ENCODE measurements around the gene HIPK2. TPM values are rescaled to one million over a fixed set of nuclear protein-coding genes. Genes with fewer than 3 reads are reported as not detected.

Gene HIPK2
- total RNA-seq, 4 donors from 2014 or later, result 17.9 to 35.9 (median 22.4) TPM

GRCh38 chr7:139721417-139721816, 56.4 kb downstream of the HIPK2 start:
- Histone ChIP-seq H3K4me3 (no peak overlapping the region), H3K27ac (no peak overlapping the region), H3K27me3 (no peaks in the 10 kb centered on the region), H3K36me3 (peaks cover 0 to 7% of the 10 kb centered on the region in 2 donors), H3K9me3 (no peaks in the 10 kb centered on the region), H3K4me1 (peaks cover 9 to 32% (median 14%) of the 10 kb centered on the region in 3 donors)
- 86 to 88% methylated on average over 1 to 3 of the region's 4 CpGs for WGBS, 2 donors (ENCODE audit: low coverage in 1 of 2)
- ATAC-seq, result no peak
- TF ChIP-seq EP300 (IDR thresholded peaks at IDR 0.05), result no peak
- TF ChIP-seq POLR2AphosphoS5 (IDR thresholded peaks at IDR 0.05), result no peak
- no peak for TF ChIP-seq POLR2A (IDR thresholded peaks at IDR 0.05)
- no peak for TF ChIP-seq CTCF (IDR thresholded peaks at IDR 0.05)

- H3K36me3 ChIP-seq, result peaks cover 0 to 14% of the 10 kb centered on the region in 2 donors
- peaks cover 9 to 32% (median 14%) of the 10 kb centered on the region in 3 donors for H3K4me1 ChIP-seq
- TF ChIP-seq POLR2A (IDR thresholded peaks at IDR 0.05) (no peak), CTCF (IDR thresholded peaks at IDR 0.05) (no peak), POLR2AphosphoS5 (IDR thresholded peaks at IDR 0.05) (no peak), EP300 (IDR thresholded peaks at IDR 0.05) (no peak)
- peak; percentile 28 for ATAC-seq
- WGBS, 2 donors (ENCODE audit: low coverage in 1 of 2), result 58 to 69% methylated on average over 12 of the region's 12 CpGs
- H3K27me3 ChIP-seq, result no peaks in the 10 kb centered on the region
- no peaks in the 10 kb centered on the region for H3K9me3 ChIP-seq
- H3K4me3 ChIP-seq, result no peak overlapping the region
- H3K27ac ChIP-seq, result peak overlapping the region in 1 of 4 donors; percentile 28
These were observed 57.0 kb downstream of the HIPK2 start for GRCh38 chr7:139720705-139721231.

GRCh38 chr7:139720186-139720585, 57.6 kb downstream of the HIPK2 start:
- Histone ChIP-seq H3K4me1 (peaks cover 9 to 32% (median 14%) of the 10 kb centered on the region in 3 donors), H3K27ac (no peak overlapping the region), H3K27me3 (no peaks in the 10 kb centered on the region), H3K4me3 (no peak overlapping the region), H3K36me3 (peaks cover 0 to 19% of the 10 kb centered on the region in 2 donors), H3K9me3 (no peaks in the 10 kb centered on the region)
- 82 to 95% methylated on average over 6 of the region's 6 CpGs for WGBS, 2 donors (ENCODE audit: low coverage in 1 of 2)
- TF ChIP-seq POLR2A (IDR thresholded peaks at IDR 0.05), result no peak
- TF ChIP-seq EP300 (IDR thresholded peaks at IDR 0.05), result no peak
- TF ChIP-seq POLR2AphosphoS5 (IDR thresholded peaks at IDR 0.05), result no peak
- no peak for TF ChIP-seq CTCF (IDR thresholded peaks at IDR 0.05)
- no peak for ATAC-seq

- Histone ChIP-seq H3K27me3 (no peaks in the 10 kb centered on the region), H3K4me3 (no peak overlapping the region), H3K36me3 (peaks cover 0 to 33% of the 10 kb centered on the region in 2 donors), H3K27ac (no peak overlapping the region), H3K4me1 (peaks cover 9 to 32% (median 14%) of the 10 kb centered on the region in 3 donors), H3K9me3 (no peaks in the 10 kb centered on the region)
- ATAC-seq, result no peak
- 89 to 97% methylated on average over 5 to 9 of the region's 9 CpGs for WGBS, 2 donors (ENCODE audit: low coverage in 1 of 2)
- TF ChIP-seq EP300 (IDR thresholded peaks at IDR 0.05), result no peak
- TF ChIP-seq POLR2A (IDR thresholded peaks at IDR 0.05), result no peak
- TF ChIP-seq CTCF (IDR thresholded peaks at IDR 0.05), result no peak
- TF ChIP-seq POLR2AphosphoS5 (IDR thresholded peaks at IDR 0.05), result no peak
These were observed 58.9 kb downstream of the HIPK2 start for GRCh38 chr7:139718859-139719258.

- Histone ChIP-seq H3K9me3 (no peaks in the 10 kb centered on the region), H3K4me3 (no peak overlapping the region), H3K27me3 (no peaks in the 10 kb centered on the region), H3K27ac (no peak overlapping the region), H3K4me1 (peaks cover 9 to 30% (median 14%) of the 10 kb centered on the region in 3 donors), H3K36me3 (peaks cover 0 to 40% of the 10 kb centered on the region in 2 donors)
- TF ChIP-seq POLR2A (IDR thresholded peaks at IDR 0.05), result no peak
- no peak for TF ChIP-seq CTCF (IDR thresholded peaks at IDR 0.05)
- TF ChIP-seq POLR2AphosphoS5 (IDR thresholded peaks at IDR 0.05), result no peak
- no peak for TF ChIP-seq EP300 (IDR thresholded peaks at IDR 0.05)
- ATAC-seq, result no peak
These were observed 59.7 kb downstream of the HIPK2 start for GRCh38 chr7:139718141-139718540.
